ENCODE measurements around the gene ZEB2. TPM values are rescaled to one million over a fixed set of nuclear protein-coding genes. Genes with fewer than 3 reads are reported as not detected.

The ZEB2 gene
- polyA plus RNA-seq, 1 donor from 2014 or later, result 2.2 TPM

- H3K9me3 ChIP-seq (ENCODE audit: low read length), result no peaks in the 10 kb centered on the region
- H3K9ac ChIP-seq (ENCODE audit: low read length), result no peak overlapping the region
- H3K4me3 ChIP-seq (ENCODE audit: low read length), result no peak overlapping the region
- H3K4me2 ChIP-seq (ENCODE audit: low read length), result no peak overlapping the region
- no peaks in the 10 kb centered on the region for H3K9me2 ChIP-seq (ENCODE audit: insufficient read depth, low read length)
- H2AFZ ChIP-seq (ENCODE audit: low read depth, low read length), result no peak overlapping the region
- no peaks in the 10 kb centered on the region for H3K27me3 ChIP-seq (ENCODE audit: insufficient read depth, low read depth, low read length)
- peaks cover 3% of the 10 kb centered on the region for H3F3A ChIP-seq (ENCODE audit: insufficient read depth, low read length, poor library complexity, severe bottlenecking)
- no peak overlapping the region for H3K27ac ChIP-seq (ENCODE audit: low read length)
- TF ChIP-seq TAF1 (IDR thresholded peaks at IDR 0.05; ENCODE audit: low read depth), result no peak
- no peak for TF ChIP-seq RAD21 (conservative IDR thresholded peaks at IDR 0.05)
- TF ChIP-seq EZH2 (IDR thresholded peaks at IDR 0.05; ENCODE audit: borderline replicate concordance, insufficient read depth, low read length, poor library complexity, severe bottlenecking), result no peak
- TF ChIP-seq POLR2AphosphoS5 (IDR thresholded peaks at IDR 0.05), result no peak
- TF ChIP-seq, protein P1, sequence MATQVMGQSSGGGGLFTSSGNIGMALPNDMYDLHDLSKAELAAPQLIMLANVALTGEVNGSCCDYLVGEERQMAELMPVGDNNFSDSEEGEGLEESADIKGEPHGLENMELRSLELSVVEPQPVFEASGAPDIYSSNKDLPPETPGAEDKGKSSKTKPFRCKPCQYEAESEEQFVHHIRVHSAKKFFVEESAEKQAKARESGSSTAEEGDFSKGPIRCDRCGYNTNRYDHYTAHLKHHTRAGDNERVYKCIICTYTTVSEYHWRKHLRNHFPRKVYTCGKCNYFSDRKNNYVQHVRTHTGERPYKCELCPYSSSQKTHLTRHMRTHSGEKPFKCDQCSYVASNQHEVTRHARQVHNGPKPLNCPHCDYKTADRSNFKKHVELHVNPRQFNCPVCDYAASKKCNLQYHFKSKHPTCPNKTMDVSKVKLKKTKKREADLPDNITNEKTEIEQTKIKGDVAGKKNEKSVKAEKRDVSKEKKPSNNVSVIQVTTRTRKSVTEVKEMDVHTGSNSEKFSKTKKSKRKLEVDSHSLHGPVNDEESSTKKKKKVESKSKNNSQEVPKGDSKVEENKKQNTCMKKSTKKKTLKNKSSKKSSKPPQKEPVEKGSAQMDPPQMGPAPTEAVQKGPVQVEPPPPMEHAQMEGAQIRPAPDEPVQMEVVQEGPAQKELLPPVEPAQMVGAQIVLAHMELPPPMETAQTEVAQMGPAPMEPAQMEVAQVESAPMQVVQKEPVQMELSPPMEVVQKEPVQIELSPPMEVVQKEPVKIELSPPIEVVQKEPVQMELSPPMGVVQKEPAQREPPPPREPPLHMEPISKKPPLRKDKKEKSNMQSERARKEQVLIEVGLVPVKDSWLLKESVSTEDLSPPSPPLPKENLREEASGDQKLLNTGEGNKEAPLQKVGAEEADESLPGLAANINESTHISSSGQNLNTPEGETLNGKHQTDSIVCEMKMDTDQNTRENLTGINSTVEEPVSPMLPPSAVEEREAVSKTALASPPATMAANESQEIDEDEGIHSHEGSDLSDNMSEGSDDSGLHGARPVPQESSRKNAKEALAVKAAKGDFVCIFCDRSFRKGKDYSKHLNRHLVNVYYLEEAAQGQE (IDR thresholded peaks at IDR 0.05; ENCODE audit: borderline replicate concordance), result no peak
- TF ChIP-seq MXI1 (conservative IDR thresholded peaks at IDR 0.05; ENCODE audit: poor library complexity, severe bottlenecking), result no peak
- TF ChIP-seq SMC3 (conservative IDR thresholded peaks at IDR 0.05; ENCODE audit: poor library complexity), result no peak
- TF ChIP-seq EP300 (conservative IDR thresholded peaks at IDR 0.05; ENCODE audit: poor library complexity, severe bottlenecking), result no peak
- TF ChIP-seq, protein P2, sequence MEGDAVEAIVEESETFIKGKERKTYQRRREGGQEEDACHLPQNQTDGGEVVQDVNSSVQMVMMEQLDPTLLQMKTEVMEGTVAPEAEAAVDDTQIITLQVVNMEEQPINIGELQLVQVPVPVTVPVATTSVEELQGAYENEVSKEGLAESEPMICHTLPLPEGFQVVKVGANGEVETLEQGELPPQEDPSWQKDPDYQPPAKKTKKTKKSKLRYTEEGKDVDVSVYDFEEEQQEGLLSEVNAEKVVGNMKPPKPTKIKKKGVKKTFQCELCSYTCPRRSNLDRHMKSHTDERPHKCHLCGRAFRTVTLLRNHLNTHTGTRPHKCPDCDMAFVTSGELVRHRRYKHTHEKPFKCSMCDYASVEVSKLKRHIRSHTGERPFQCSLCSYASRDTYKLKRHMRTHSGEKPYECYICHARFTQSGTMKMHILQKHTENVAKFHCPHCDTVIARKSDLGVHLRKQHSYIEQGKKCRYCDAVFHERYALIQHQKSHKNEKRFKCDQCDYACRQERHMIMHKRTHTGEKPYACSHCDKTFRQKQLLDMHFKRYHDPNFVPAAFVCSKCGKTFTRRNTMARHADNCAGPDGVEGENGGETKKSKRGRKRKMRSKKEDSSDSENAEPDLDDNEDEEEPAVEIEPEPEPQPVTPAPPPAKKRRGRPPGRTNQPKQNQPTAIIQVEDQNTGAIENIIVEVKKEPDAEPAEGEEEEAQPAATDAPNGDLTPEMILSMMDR (IDR thresholded peaks at IDR 0.05; ENCODE audit: poor library complexity, severe bottlenecking), result no peak
- no peaks in the 10 kb centered on the region for H4K20me1 ChIP-seq (ENCODE audit: insufficient read depth)
- no peaks in the 10 kb centered on the region for H3K79me2 ChIP-seq (replicated peaks; ENCODE audit: insufficient read depth, low read length)
- H3K36me3 ChIP-seq (ENCODE audit: insufficient read depth, low read length), result no peaks in the 10 kb centered on the region
Observed at GRCh38 chr2:144409241-144409640, 110.7 kb downstream of the ZEB2 start.

- H3K9ac ChIP-seq (ENCODE audit: low read length), result no peak overlapping the region
- no peak overlapping the region for H3K27ac ChIP-seq (ENCODE audit: low read length)
- no peaks in the 10 kb centered on the region for H3K9me2 ChIP-seq (ENCODE audit: insufficient read depth, low read length)
- H3K9me3 ChIP-seq (ENCODE audit: low read length), result no peaks in the 10 kb centered on the region
- TF ChIP-seq, protein P1 (IDR thresholded peaks at IDR 0.05; ENCODE audit: borderline replicate concordance), result no peak
- TF ChIP-seq, protein P2 (IDR thresholded peaks at IDR 0.05; ENCODE audit: poor library complexity, severe bottlenecking), result no peak
- no peak for TF ChIP-seq POLR2AphosphoS5 (IDR thresholded peaks at IDR 0.05)
- no peak for TF ChIP-seq MXI1 (conservative IDR thresholded peaks at IDR 0.05; ENCODE audit: poor library complexity, severe bottlenecking)
- no peak for TF ChIP-seq EP300 (conservative IDR thresholded peaks at IDR 0.05; ENCODE audit: poor library complexity, severe bottlenecking)
- TF ChIP-seq EZH2 (IDR thresholded peaks at IDR 0.05; ENCODE audit: borderline replicate concordance, insufficient read depth, low read length, poor library complexity, severe bottlenecking), result no peak
- no peak for TF ChIP-seq RAD21 (conservative IDR thresholded peaks at IDR 0.05)
- no peak for TF ChIP-seq SMC3 (conservative IDR thresholded peaks at IDR 0.05; ENCODE audit: poor library complexity)
- TF ChIP-seq TAF1 (IDR thresholded peaks at IDR 0.05; ENCODE audit: low read depth), result no peak
- H3K4me2 ChIP-seq (ENCODE audit: low read length), result no peak overlapping the region
- no peaks in the 10 kb centered on the region for H3K79me2 ChIP-seq (replicated peaks; ENCODE audit: insufficient read depth, low read length)
- no peak overlapping the region for H2AFZ ChIP-seq (ENCODE audit: low read depth, low read length)
- no peak overlapping the region for H3K4me3 ChIP-seq (ENCODE audit: low read length)
- peaks cover 3% of the 10 kb centered on the region for H3F3A ChIP-seq (ENCODE audit: insufficient read depth, low read length, poor library complexity, severe bottlenecking)
- no peaks in the 10 kb centered on the region for H3K36me3 ChIP-seq (ENCODE audit: insufficient read depth, low read length)
- no peaks in the 10 kb centered on the region for H3K27me3 ChIP-seq (ENCODE audit: insufficient read depth, low read depth, low read length)
- H4K20me1 ChIP-seq (ENCODE audit: insufficient read depth), result no peaks in the 10 kb centered on the region
Observed at GRCh38 chr2:144407262-144407661, 112.7 kb downstream of the ZEB2 start.
